GM12801 (cell line): ENCODE results near the gene PSG1.

ENCODE experiments used
- CTCF ChIP-seq: IDR thresholded peaks from one replicate; pipeline ENCODE4 v1.5.1; 2011; ENCODE audit warnings: control low read depth; ENCODE audit not compliant: insufficient read length; ENCODE audit errors: extremely low read depth

Gene PSG1

GRCh38 chr19:42850981-42851717 is 28.4 kb downstream of the PSG1 start:
- no peak for TF ChIP-seq CTCF

- TF ChIP-seq CTCF, result no peak
Measured at GRCh38 chr19:42846597-42846996, 32.9 kb downstream of the PSG1 start.

GRCh38 chr19:42831221-42832019 is 48.1 kb downstream of the PSG1 start:
- no peak for TF ChIP-seq CTCF

GRCh38 chr19:42816894-42817293 is 62.6 kb downstream of the PSG1 start:
- TF ChIP-seq CTCF, result no peak
